A673 (cell line): ENCODE measurements around the gene LRRC15. TPM values are rescaled to one million over a fixed set of nuclear protein-coding genes. Genes with fewer than 3 reads are reported as not detected.

ENCODE experiments used
- BruUV-seq: library from RNA; stranded (reverse); fragments of 400-500 nt; replicated peaks from 2 replicates; lab custom pipeline; 2021; lab: Mats Ljungman, UMichigan
- CTCF ChIA-PET: fragments of 300-600 bp; sonication (Branson Sonifier 250); formaldehyde crosslinking; loops from one replicate; lab custom pipeline; 2022; ENCODE audit warnings: antibody characterized with exemption; lab: Charles Lee
- POLR2A ChIA-PET: fragments of 300-600 bp; sonication (Branson Sonifier 250); formaldehyde crosslinking; loops from one replicate; lab custom pipeline; 2022; ENCODE audit warnings: antibody characterized with exemption; ENCODE audit not compliant: low non-redundant PET; lab: Charles Lee
- DNase-seq: peaks from one replicate; pipeline ENCODE4 v3.0.0-alpha.2; 2015; ENCODE audit warnings: low spot score
- H3K27ac ChIP-seq: fragments of 200-600 bp; sonication (generic); 2 replicates; pipeline ENCODE4 v1.5.1; 2016; ENCODE audit warnings: mixed run types, low read depth, mild to moderate bottlenecking, mixed read lengths, antibody characterized with exemption, low read length; ENCODE audit not compliant: poor library complexity, severe bottlenecking
- H3K27me3 ChIP-seq: fragments of 200-600 bp; sonication (generic); replicated peaks from 2 replicates; pipeline ENCODE4 v1.6.1; 2017; ENCODE audit warnings: mixed run types, low read depth, mild to moderate bottlenecking, mixed read lengths, antibody characterized with exemption, low read length; ENCODE audit not compliant: insufficient read depth, poor library complexity
- H3K36me3 ChIP-seq: fragments of 200-600 bp; sonication (generic); 2 replicates; pipeline ENCODE4 v1.6.1; 2016; ENCODE audit warnings: mixed run types, mild to moderate bottlenecking, mixed read lengths, antibody characterized with exemption, low read length; ENCODE audit not compliant: insufficient read depth, poor library complexity, severe bottlenecking
- H3K4me1 ChIP-seq: fragments of 200-600 bp; sonication (generic); 2 replicates; pipeline ENCODE4 v1.6.1; 2017; ENCODE audit warnings: mixed run types, mild to moderate bottlenecking, mixed read lengths, antibody characterized with exemption, low read length; ENCODE audit not compliant: insufficient read depth, poor library complexity, severe bottlenecking
- H3K4me3 ChIP-seq: fragments of 200-600 bp; sonication (generic); 2 replicates; pipeline ENCODE4 v1.5.1; 2016; ENCODE audit warnings: low read depth, mixed run types, mild to moderate bottlenecking, mixed read lengths, low read length; ENCODE audit not compliant: poor library complexity, severe bottlenecking
- H3K9me3 ChIP-seq: fragments of 200-600 bp; sonication (generic); 2 replicates; pipeline ENCODE4 v1.6.1; 2016; ENCODE audit warnings: mixed run types, low read depth, mild to moderate bottlenecking, mixed read lengths, antibody characterized with exemption, low read length; ENCODE audit not compliant: poor library complexity, severe bottlenecking
- CTCF ChIP-seq: fragments of 300-800, 200-600 bp; sonication (generic); conservative IDR thresholded peaks from 2 replicates; pipeline ENCODE4 v1.5.1; 2017; ENCODE audit warnings: low read depth, mild to moderate bottlenecking, antibody characterized with exemption, low read length, moderate library complexity, mixed read lengths
- EZH2 ChIP-seq: fragments of 200-600 bp; sonication (generic); IDR thresholded peaks from 2 replicates; pipeline ENCODE4 v1.6.1; 2017; ENCODE audit warnings: borderline replicate concordance, low read depth, mild to moderate bottlenecking, mixed read lengths, antibody characterized with exemption, low read length; ENCODE audit not compliant: poor library complexity, severe bottlenecking
- intact Hi-C: fragments of 100-400 bp; cut with micrococcal nuclease; formaldehyde crosslinking; loops from one replicate; pipeline ENCODE4 v1.10.0; 2022; ENCODE audit not compliant: unreplicated experiment
- total RNA-seq: library from RNA; stranded (reverse); gene quantifications from 2 replicates; pipeline ENCODE4 v1.2.3, GENCODE V29; 2021

LRRC15 gene
- total RNA-seq, 1 experiment from 2014 or later = not detected

GRCh38 chr3:194320744-194321243, 48.7 kb downstream of the LRRC15 start:
- CTCF ChIA-PET = no interaction called here
- intact Hi-C loops = no loop called here
- DNase-seq = no peak
- POLR2A ChIA-PET = no interaction called here
- Histone ChIP-seq H3K36me3 (no peaks in the 10 kb centered on the region), H3K4me1 (peaks cover 30% of the 10 kb centered on the region), H3K9me3 (peaks cover 12% of the 10 kb centered on the region), H3K27ac (no peak overlapping the region), H3K4me3 (no peak overlapping the region), H3K27me3 (no peaks in the 10 kb centered on the region)
- TF ChIP-seq EZH2 (no peak), CTCF (no peak)
- BruUV-seq = no TSS peak

- Histone ChIP-seq H3K4me1 (peaks cover 26% of the 10 kb centered on the region), H3K36me3 (no peaks in the 10 kb centered on the region), H3K27ac (no peak overlapping the region), H3K9me3 (peaks cover 12% of the 10 kb centered on the region), H3K27me3 (no peaks in the 10 kb centered on the region), H3K4me3 (no peak overlapping the region)
- no TSS peak for BruUV-seq
- DNase-seq = no peak
- TF ChIP-seq EZH2 (no peak), CTCF (no peak)
- POLR2A ChIA-PET = no interaction called here
- intact Hi-C loops = no loop called here
- CTCF ChIA-PET = interaction anchor here (0.6 kb wide), 1 partner anchor 71 kb away, joined by 7 read pairs; no protein-coding TSS in a partner anchor
Observed at GRCh38 chr3:194320100-194320499, 49.4 kb downstream of the LRRC15 start.

- TF ChIP-seq EZH2 (no peak), CTCF (no peak)
- DNase-seq = no peak
- no TSS peak for BruUV-seq
- Histone ChIP-seq H3K27me3 (no peaks in the 10 kb centered on the region), H3K36me3 (no peaks in the 10 kb centered on the region), H3K4me1 (peaks cover 30% of the 10 kb centered on the region), H3K9me3 (peaks cover 12% of the 10 kb centered on the region), H3K4me3 (no peak overlapping the region), H3K27ac (no peak overlapping the region)
- ChIA-PET CTCF (no interaction called here), POLR2A (interaction anchor here (0.6 kb wide), 1 partner anchor 400 kb away, joined by 3 read pairs; no protein-coding TSS in a partner anchor)
- intact Hi-C loops = loop anchor here (5.0 to 10.0 kb wide), 2 partner anchors 314 to 651 kb away; no protein-coding TSS in a partner anchor
Observed at GRCh38 chr3:194318511-194319161, 50.9 kb downstream of the LRRC15 start.
